GM10266 (cell line): Measurements from ENCODE around the gene MT4.

Experiments used
- DNase-seq: peaks from one replicate; pipeline ENCODE4 v3.0.0; 2012; ENCODE audit errors: extremely low spot score
- CTCF ChIP-seq: IDR thresholded peaks from 2 replicates; pipeline ENCODE4 v1.5.1; 2012; ENCODE audit warnings: mild to moderate bottlenecking, low read depth; ENCODE audit not compliant: control insufficient read depth, insufficient read depth; ENCODE audit errors: missing control alignments

Gene MT4

GRCh38 chr16:56559109-56559508, 5.8 kb upstream of the MT4 start:
- no peak for DNase-seq
- no peak for TF ChIP-seq CTCF

- no peak for TF ChIP-seq CTCF
- no peak for DNase-seq
These were observed 4.4 kb upstream of the MT4 start for GRCh38 chr16:56560447-56560846.

GRCh38 chr16:56561126-56561525, 3.7 kb upstream of the MT4 start:
- DNase-seq: no peak
- no peak for TF ChIP-seq CTCF

- no peak for TF ChIP-seq CTCF
These were observed 5.1 kb downstream of the MT4 start for GRCh38 chr16:56569971-56570370.

GRCh38 chr16:56571525-56571924, 6.7 kb downstream of the MT4 start:
- TF ChIP-seq CTCF: no peak
- no peak for DNase-seq

More at GRCh38 chr16:56569971-56570370, 5.1 kb downstream of the MT4 start:
- no peak for DNase-seq

GRCh38 chr16:56574625-56575024, 9.8 kb downstream of the MT4 start:
- TF ChIP-seq CTCF: no peak
- no peak for DNase-seq

GRCh38 chr16:56576585-56577299, 11.9 kb downstream of the MT4 start:
- TF ChIP-seq CTCF: peak; percentile 84

More at GRCh38 chr16:56576585-56577299, 11.9 kb downstream of the MT4 start:
- DNase-seq: peak; percentile 85
